WERI-Rb-1 (cell line): ENCODE measurements around the gene UNKL.

Experiments
- DNase-seq: peaks from one replicate; pipeline ENCODE4 v3.0.0-alpha.2; 2020
- H3K27ac ChIP-seq: fragments of 250-450 bp; sonication (Bioruptor Pico); 2 replicates; pipeline ENCODE4 v1.5.1; 2020; ENCODE audit warnings: mild to moderate bottlenecking, moderate library complexity
- H3K27me3 ChIP-seq: fragments of 250-450 bp; sonication (Bioruptor Pico); 2 replicates; pipeline ENCODE4 v1.5.1; 2021; ENCODE audit warnings: mild to moderate bottlenecking, low read depth, moderate library complexity; ENCODE audit not compliant: insufficient read depth, severe bottlenecking
- H3K36me3 ChIP-seq: fragments of 250-450 bp; sonication (Bioruptor Pico); 2 replicates; pipeline ENCODE4 v1.5.1; 2020; ENCODE audit warnings: mild to moderate bottlenecking, moderate library complexity
- H3K4me3 ChIP-seq: 2 replicates; pipeline ENCODE4 v1.5.1; 2011; ENCODE audit warnings: low read depth, mild to moderate bottlenecking, control low read depth, low read length
- H3K9me3 ChIP-seq: fragments of 250-450 bp; sonication (Bioruptor Pico); 2 replicates; pipeline ENCODE4 v1.5.1; 2021; ENCODE audit warnings: mild to moderate bottlenecking, moderate library complexity; ENCODE audit not compliant: severe bottlenecking
- TF ChIP-seq, protein P1 (sequence below): IDR thresholded peaks from 2 replicates; pipeline ENCODE4 v1.5.1; 2011; ENCODE audit warnings: low read depth, mild to moderate bottlenecking, control low read depth, inconsistent platforms, low read length

Gene UNKL

DNA sequence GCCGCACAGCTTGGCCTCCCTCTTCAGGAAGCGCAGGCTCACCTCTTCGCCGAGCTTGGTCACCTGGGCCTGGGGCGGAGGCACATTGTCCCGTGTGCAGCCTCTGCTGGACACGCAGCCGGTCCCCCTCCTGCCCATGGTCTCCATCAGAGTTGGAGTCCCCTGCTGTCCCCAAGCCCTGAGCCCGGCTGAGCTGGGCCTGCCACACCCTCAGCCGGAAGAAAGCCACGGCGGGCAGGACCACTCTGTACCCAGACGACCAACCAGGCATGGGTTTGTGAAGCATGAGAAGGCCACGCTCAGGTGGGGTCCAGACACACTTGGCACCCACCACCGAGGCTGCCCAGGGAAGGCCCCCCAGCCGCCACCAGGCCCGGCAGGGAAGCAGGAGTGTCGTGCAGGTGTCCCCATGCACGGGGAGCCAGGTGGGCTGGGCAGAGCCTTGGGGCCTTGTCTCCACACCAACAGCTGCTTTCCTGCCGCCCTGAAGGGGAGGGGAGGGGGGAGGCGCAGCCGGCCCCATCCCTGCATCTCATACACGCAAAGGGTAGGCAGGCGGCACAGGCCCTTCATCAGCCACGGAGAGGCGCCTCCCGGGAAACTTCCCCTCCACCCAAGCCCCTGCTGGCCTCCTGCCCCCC lies 24.7 kb upstream of the UNKL start:
- H3K4me3 ChIP-seq = no peak overlapping the region
- TF ChIP-seq, protein P1, sequence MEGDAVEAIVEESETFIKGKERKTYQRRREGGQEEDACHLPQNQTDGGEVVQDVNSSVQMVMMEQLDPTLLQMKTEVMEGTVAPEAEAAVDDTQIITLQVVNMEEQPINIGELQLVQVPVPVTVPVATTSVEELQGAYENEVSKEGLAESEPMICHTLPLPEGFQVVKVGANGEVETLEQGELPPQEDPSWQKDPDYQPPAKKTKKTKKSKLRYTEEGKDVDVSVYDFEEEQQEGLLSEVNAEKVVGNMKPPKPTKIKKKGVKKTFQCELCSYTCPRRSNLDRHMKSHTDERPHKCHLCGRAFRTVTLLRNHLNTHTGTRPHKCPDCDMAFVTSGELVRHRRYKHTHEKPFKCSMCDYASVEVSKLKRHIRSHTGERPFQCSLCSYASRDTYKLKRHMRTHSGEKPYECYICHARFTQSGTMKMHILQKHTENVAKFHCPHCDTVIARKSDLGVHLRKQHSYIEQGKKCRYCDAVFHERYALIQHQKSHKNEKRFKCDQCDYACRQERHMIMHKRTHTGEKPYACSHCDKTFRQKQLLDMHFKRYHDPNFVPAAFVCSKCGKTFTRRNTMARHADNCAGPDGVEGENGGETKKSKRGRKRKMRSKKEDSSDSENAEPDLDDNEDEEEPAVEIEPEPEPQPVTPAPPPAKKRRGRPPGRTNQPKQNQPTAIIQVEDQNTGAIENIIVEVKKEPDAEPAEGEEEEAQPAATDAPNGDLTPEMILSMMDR = no peak
- DNase-seq = no peak
- no peaks in the 10 kb centered on the region for H3K36me3 ChIP-seq
- no peaks in the 10 kb centered on the region for H3K27me3 ChIP-seq
- no peaks in the 10 kb centered on the region for H3K9me3 ChIP-seq
- no peak overlapping the region for H3K27ac ChIP-seq

DNA sequence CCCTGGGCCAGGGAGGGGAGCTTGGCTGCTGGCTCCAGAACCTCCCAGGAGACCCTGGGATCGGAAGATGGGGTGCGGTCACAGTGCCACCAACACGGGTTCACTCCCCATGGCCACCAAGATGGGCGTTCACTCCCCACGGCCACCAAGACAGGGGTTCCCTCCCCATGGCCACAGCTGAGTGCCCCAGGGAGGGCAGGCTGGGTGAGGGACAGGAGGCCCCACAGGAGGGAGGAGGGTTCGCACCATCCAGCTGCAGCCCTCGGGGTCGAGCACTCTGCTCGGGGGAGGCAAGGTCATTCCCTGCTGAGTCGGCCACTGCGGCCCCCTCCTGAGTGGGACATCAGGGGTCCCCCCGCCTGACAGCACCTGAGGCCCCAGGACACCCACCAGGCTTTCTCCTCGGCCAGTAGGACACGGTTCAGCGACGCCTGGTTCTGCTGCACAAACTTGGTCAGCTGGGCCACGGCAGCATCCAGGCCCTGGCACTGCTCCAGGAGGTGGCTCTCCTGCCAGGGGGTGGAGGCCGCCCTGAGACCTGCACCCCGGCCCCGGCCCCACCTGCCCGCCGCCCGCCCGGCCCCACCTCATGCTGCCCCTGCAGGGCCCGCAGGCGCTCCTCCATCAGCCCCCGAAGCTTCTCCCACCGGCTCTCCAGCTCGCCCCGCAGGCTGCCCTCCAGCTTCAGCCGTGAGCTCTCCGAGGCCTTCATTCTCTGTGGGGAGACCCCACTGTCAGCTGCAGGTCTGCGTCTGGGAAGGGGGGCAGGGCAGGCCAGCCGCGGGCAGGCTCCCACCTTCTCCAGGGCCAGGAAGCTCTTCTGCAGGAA lies 23.9 kb upstream of the UNKL start:
- Histone ChIP-seq H3K4me3 (no peak overlapping the region), H3K27me3 (no peaks in the 10 kb centered on the region), H3K9me3 (no peaks in the 10 kb centered on the region), H3K27ac (no peak overlapping the region), H3K36me3 (no peaks in the 10 kb centered on the region)
- TF ChIP-seq, protein P1 = no peak
- DNase-seq = no peak

DNA sequence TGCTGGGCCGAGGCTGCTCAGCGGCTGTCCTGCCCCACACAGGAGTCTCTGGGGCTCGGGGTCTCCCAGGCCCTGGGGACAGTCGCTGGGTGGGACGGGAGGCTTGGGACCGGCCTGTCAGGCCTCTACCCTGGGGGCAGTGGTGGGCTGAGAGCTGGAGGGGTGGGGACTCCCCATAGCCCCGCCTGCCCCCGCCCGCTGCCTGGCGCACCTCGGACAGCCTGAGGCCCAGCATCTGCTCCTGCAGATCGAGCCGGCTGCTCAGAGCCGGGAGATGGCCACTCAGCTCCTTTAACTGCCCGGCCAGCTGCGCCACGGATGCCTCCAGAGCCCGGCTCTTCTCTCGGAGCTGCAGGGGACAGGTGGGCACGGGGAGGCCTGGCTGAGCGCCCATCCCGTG lies 23.1 kb upstream of the UNKL start:
- Histone ChIP-seq H3K9me3 (no peaks in the 10 kb centered on the region), H3K36me3 (no peaks in the 10 kb centered on the region), H3K27me3 (no peaks in the 10 kb centered on the region), H3K27ac (no peak overlapping the region), H3K4me3 (no peak overlapping the region)
- TF ChIP-seq, protein P1 = no peak
- no peak for DNase-seq

DNA sequence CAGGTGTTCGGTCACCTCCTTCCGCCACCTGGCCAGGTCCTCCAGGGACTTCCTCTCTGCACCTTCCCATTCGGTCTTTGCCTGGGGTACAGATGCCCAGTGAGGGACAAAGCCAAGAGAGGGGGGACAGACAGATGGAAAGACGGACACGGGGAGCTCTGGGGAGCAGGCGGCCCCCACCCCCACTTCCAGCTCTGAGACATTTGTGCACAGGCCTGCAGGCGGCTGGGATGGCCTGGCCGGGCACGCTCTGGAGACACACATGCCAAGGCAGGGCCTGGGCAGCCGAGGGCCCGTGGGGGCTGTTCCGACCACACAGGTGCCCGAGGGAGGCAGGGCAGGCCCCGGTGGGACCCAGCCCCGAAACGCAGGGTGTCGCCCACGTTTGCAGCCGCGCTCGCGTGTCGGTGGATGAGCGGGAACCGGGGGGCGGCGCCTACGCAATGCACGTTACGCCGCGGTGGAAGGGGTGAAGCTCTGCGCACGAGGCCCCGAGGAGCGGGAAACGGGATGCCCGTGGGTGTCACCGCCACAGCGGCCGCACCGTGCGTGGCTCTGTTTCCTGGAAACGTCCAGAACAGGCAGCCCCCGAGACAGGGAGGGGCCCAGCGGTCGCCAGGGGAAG lies 22.3 kb upstream of the UNKL start:
- no peak overlapping the region for H3K27ac ChIP-seq
- no peaks in the 10 kb centered on the region for H3K9me3 ChIP-seq
- no peak for DNase-seq
- no peaks in the 10 kb centered on the region for H3K36me3 ChIP-seq
- no peak overlapping the region for H3K4me3 ChIP-seq
- TF ChIP-seq, protein P1 = no peak
- H3K27me3 ChIP-seq = no peaks in the 10 kb centered on the region

DNA sequence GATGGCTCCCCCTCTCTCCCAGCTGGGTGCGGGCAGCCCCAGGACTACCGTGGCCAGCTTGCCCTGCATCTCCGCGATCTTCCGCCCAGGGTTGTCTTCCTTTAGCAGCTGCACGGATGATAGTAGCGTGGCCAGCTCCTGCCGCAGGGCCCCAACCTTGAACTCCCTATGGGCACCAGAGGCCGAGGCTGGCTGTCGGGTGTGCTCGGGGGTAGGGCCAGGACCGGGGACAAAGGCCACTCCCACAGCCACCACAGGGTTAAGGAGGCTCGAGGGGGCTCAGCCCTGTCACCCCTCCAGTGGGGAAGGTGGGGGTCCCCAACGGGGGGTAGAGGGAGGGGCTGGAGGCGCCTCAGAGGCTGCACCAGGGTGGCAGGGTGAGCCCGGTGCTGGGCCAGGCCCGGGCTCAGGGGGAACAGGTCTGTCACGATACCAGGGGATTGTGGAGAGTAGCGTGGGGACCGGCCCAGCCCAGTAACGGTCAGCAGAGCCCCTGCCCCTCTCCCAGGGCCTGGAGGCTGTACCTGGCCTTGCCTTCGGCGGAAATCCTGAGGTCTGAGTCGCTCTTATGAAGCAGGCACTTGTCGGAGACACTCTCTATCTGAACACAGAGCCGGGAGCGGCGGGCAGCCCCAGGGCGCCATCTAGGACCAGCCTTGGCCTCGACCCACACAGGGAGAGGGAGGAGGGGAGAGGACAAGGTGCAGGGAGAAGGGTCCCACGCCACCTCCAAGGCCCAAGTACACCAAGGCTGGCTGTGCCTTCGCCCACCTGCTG lies 21.6 kb upstream of the UNKL start:
- H3K9me3 ChIP-seq = no peaks in the 10 kb centered on the region
- H3K27ac ChIP-seq = no peak overlapping the region
- DNase-seq = no peak

More for the DNA sequence above, 21.6 kb upstream of the UNKL start:
- TF ChIP-seq, protein P1 = 0 out of 2 replicates have a peak, but pooled peaks have one; percentile 12
- H3K27me3 ChIP-seq = no peaks in the 10 kb centered on the region
- H3K4me3 ChIP-seq = no peak overlapping the region
- H3K36me3 ChIP-seq = no peaks in the 10 kb centered on the region
